Natural killer cell (primary cell): ENCODE data around the gene GRM1. TPM values are rescaled to one million over a fixed set of nuclear protein-coding genes. Genes with fewer than 3 reads are reported as not detected.

Source experiments
- ATAC-seq, 3 donors: fragments of 150-1000 bp in 2 of 3; fragments of 200-7000 bp in 1 of 3; cut with Tn5 transposase; 1 replicate in 1 of 3; 2 replicates in 2 of 3; pipeline ENCODE4 v1.10.0; 2021; ENCODE audit warnings: mild to moderate bottlenecking in 2 of 3, moderate library complexity in 2 of 3
- DNase-seq, 2 donors: peaks; one replicate each; pipeline versions ENCODE4 v3.0.0 to v3.0.0-alpha.2; 2013 to 2021; ENCODE audit warnings: mixed read lengths in 1 of 2
- H3K27ac ChIP-seq: one replicate; pipeline ENCODE4 v1.5.1; 2013; ENCODE audit warnings: mild to moderate bottlenecking, low read length
- H3K27me3 ChIP-seq: one replicate; pipeline ENCODE4 v1.6.1; 2013; ENCODE audit warnings: low read length; ENCODE audit not compliant: control insufficient read depth, insufficient read depth
- H3K36me3 ChIP-seq: one replicate; pipeline ENCODE4 v1.6.1; 2013; ENCODE audit warnings: low read length; ENCODE audit not compliant: control insufficient read depth, insufficient read depth
- H3K4me1 ChIP-seq: one replicate; pipeline ENCODE4 v1.6.1; 2013; ENCODE audit warnings: low read length; ENCODE audit not compliant: control insufficient read depth, insufficient read depth
- H3K4me3 ChIP-seq: one replicate; pipeline ENCODE4 v1.5.1; 2013; ENCODE audit warnings: low read length
- H3K9me3 ChIP-seq: one replicate; pipeline ENCODE4 v1.6.1; 2013; ENCODE audit warnings: low read length; ENCODE audit not compliant: control insufficient read depth, insufficient read depth
- H3K27ac Mint-ChIP-seq, 2 donors: one replicate each; pipeline ENCODE4 v1.8.0; 2022; ENCODE audit warnings: mild to moderate bottlenecking in 2 of 2, mixed read lengths in 2 of 2, moderate library complexity in 1 of 2
- H3K27me3 Mint-ChIP-seq, 2 donors: one replicate each; pipeline ENCODE4 v1.8.0; 2022; ENCODE audit warnings: low read depth in 2 of 2, mixed read lengths in 2 of 2
- H3K36me3 Mint-ChIP-seq: one replicate; pipeline ENCODE4 v1.8.0; 2022; ENCODE audit warnings: mixed read lengths
- H3K4me1 Mint-ChIP-seq, 2 donors: one replicate each; pipeline ENCODE4 v1.8.0; 2022; ENCODE audit warnings: mixed read lengths in 2 of 2
- H3K4me3 Mint-ChIP-seq: one replicate; pipeline ENCODE4 v1.8.0; 2022; ENCODE audit warnings: mild to moderate bottlenecking, moderate library complexity, mixed read lengths
- H3K9me3 Mint-ChIP-seq, 2 donors: one replicate each; pipeline ENCODE4 v1.8.0; 2022; ENCODE audit warnings: mixed read lengths in 2 of 2
- CTCF ChIP-seq: fragments of 200-600 bp; IDR thresholded peaks from one replicate; pipeline ENCODE4 v1.8.0; 2022; ENCODE audit warnings: antibody characterized with exemption
- WGBS: methylation state at CpG from one replicate; pipeline ENCODE4 v1.1.7; 2013; ENCODE audit warnings: missing lambda C conversion rate; ENCODE audit not compliant: insufficient coverage; 5-methylcytosine and 5-hydroxymethylcytosine counted together
- intact Hi-C: fragments of 100-400 bp; cut with micrococcal nuclease; formaldehyde crosslinking; loops from one replicate; pipeline ENCODE4 v1.14.2; 2022
- total RNA-seq, 4 donors: library from RNA; stranded (reverse); fragments of 120-200 nt in 1 of 4; gene quantifications; one replicate each; pipeline versions ENCODE4 v1.2.3 to v1.2.4, GENCODE V29; 2013 to 2022

GRM1 gene
- total RNA-seq, 3 donors from 2014 or later (not counting 1 experiment from before 2014, with no cell fraction given), result not detected

- ATAC-seq (no peak), DNase-seq (no peak)
- no peaks in the 10 kb centered on the region for H3K4me1 ChIP-seq
- no peak for TF ChIP-seq CTCF
- Mint-ChIP-seq H3K4me3 (no peak overlapping the region), H3K4me1 (no peaks in the 10 kb centered on the region), H3K9me3 (peaks cover 12 to 16% of the 10 kb centered on the region in 2 donors), H3K36me3 (no peaks in the 10 kb centered on the region), H3K27me3 (no peaks in the 10 kb centered on the region), H3K27ac (no peak overlapping the region)
- H3K27ac ChIP-seq, result no peak overlapping the region
- peaks cover 3% of the 10 kb centered on the region for H3K9me3 ChIP-seq
- WGBS, result no CpG with 5 or more reads among the region's 1 CpG
- no peak overlapping the region for H3K4me3 ChIP-seq
- H3K27me3 ChIP-seq, result no peaks in the 10 kb centered on the region
- H3K36me3 ChIP-seq, result no peaks in the 10 kb centered on the region
- intact Hi-C loops, result no loop called here
Measured at GRCh38 chr6:146169872-146170271, 141.0 kb downstream of the GRM1 start.

GRCh38 chr6:146177785-146178184 lies 148.9 kb downstream of the GRM1 start:
- no peaks in the 10 kb centered on the region for H3K36me3 ChIP-seq
- H3K36me3 Mint-ChIP-seq, result peaks cover 5% of the 10 kb centered on the region
- ATAC-seq (no peak), DNase-seq (no peak)
- no peaks in the 10 kb centered on the region for H3K9me3 ChIP-seq
- 100% methylated on average over 1 of the region's 1 CpG for WGBS
- H3K27ac ChIP-seq, result no peak overlapping the region
- H3K4me1 ChIP-seq, result no peaks in the 10 kb centered on the region
- peaks cover 3% of the 10 kb centered on the region in 2 donors for H3K9me3 Mint-ChIP-seq
- H3K27me3 ChIP-seq, result no peaks in the 10 kb centered on the region
- no peak for TF ChIP-seq CTCF
- no peak overlapping the region for H3K27ac Mint-ChIP-seq
- no peak overlapping the region for H3K4me3 Mint-ChIP-seq
- H3K4me3 ChIP-seq, result no peak overlapping the region
- no peaks in the 10 kb centered on the region for H3K4me1 Mint-ChIP-seq
- no peaks in the 10 kb centered on the region for H3K27me3 Mint-ChIP-seq
- intact Hi-C loops, result no loop called here

GRCh38 chr6:146183831-146184230 lies 155.0 kb downstream of the GRM1 start:
- no peaks in the 10 kb centered on the region for H3K27me3 Mint-ChIP-seq
- WGBS, result 82% methylated on average over 1 of the region's 1 CpG
- DNase-seq (no peak), ATAC-seq (no peak)
- H3K27ac Mint-ChIP-seq, result no peak overlapping the region
- no peaks in the 10 kb centered on the region for H3K9me3 ChIP-seq
- no peaks in the 10 kb centered on the region for H3K4me1 Mint-ChIP-seq
- no peak overlapping the region for H3K4me3 Mint-ChIP-seq
- intact Hi-C loops, result no loop called here
- H3K9me3 Mint-ChIP-seq, result peaks cover 5 to 7% of the 10 kb centered on the region in 2 donors
- no peaks in the 10 kb centered on the region for H3K4me1 ChIP-seq
- no peaks in the 10 kb centered on the region for H3K36me3 ChIP-seq
- no peak overlapping the region for H3K27ac ChIP-seq
- H3K36me3 Mint-ChIP-seq, result peaks cover 5% of the 10 kb centered on the region
- H3K27me3 ChIP-seq, result no peaks in the 10 kb centered on the region
- H3K4me3 ChIP-seq, result no peak overlapping the region
- no peak for TF ChIP-seq CTCF

- no peak for DNase-seq
- H3K4me3 Mint-ChIP-seq, result no peak overlapping the region
- peaks cover 5% of the 10 kb centered on the region for H3K36me3 Mint-ChIP-seq
- Histone ChIP-seq H3K9me3 (no peaks in the 10 kb centered on the region), H3K27me3 (no peaks in the 10 kb centered on the region), H3K27ac (no peak overlapping the region), H3K4me1 (no peaks in the 10 kb centered on the region), H3K4me3 (no peak overlapping the region), H3K36me3 (no peaks in the 10 kb centered on the region)
- H3K9me3 Mint-ChIP-seq, result peaks cover 5 to 7% of the 10 kb centered on the region in 2 donors
- H3K4me1 Mint-ChIP-seq, result no peaks in the 10 kb centered on the region
- TF ChIP-seq CTCF, result no peak
- WGBS, result 88% methylated on average over 1 of the region's 1 CpG
- no peaks in the 10 kb centered on the region for H3K27me3 Mint-ChIP-seq
- no peak for ATAC-seq
- intact Hi-C loops, result no loop called here
- H3K27ac Mint-ChIP-seq, result no peak overlapping the region
Measured at GRCh38 chr6:146184701-146185100, 155.8 kb downstream of the GRM1 start.
